Stimulated activated CD8-positive, alpha-beta memory T cell treated with anti-CD3 and anti-CD28 coated beads, Interleukin-12 subunit alpha, Interleukin-12 subunit beta, amount 100 ng/mL, for 4 hours (primary cell): ENCODE measurements around the gene DDR1.
"Not testable (repeated sequence)": the region's sequence is repeated elsewhere in the genome, so short reads cannot be mapped to it uniquely, and the experiment has no call there.

Experiments
- DNase-seq: peaks from one replicate; pipeline ENCODE4 v3.0.0-alpha.2; 2020; ENCODE audit warnings: low read depth

Gene DDR1

GRCh38 chr6:30917487-30917886, 33.2 kb downstream of the DDR1 start:
- no peak for DNase-seq

DNA sequence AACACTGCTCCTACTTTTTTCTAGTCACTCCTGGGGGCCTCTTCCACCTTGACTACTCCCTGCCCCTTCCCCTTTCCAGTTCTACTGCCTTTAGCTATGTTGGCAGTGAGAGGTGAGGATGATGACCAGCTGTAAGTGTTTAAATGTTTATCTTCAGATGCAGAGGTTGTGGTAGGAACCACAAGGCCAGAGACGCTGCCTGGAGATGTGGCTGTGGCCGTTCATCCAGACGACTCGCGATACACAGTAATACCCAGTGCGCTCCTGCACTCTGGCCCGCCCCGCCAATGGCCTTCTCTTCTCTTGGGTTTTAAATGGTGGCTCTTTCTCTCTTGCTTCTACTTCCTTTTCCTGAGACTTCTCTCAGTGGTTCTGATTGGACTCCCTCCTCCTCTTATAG, 34.4 kb downstream of the DDR1 start:
- DNase-seq = no peak

GRCh38 chr6:30922447-30922852, 38.1 kb downstream of the DDR1 start:
- no peak for DNase-seq

- not testable (repeated sequence) for DNase-seq
These were observed 39.8 kb downstream of the DDR1 start for GRCh38 chr6:30924040-30924627.

GRCh38 chr6:30926644-30927043, 42.3 kb downstream of the DDR1 start:
- no peak for DNase-seq

- DNase-seq = not testable (repeated sequence)
These were observed 42.8 kb downstream of the DDR1 start for GRCh38 chr6:30927080-30927479.

- DNase-seq = no peak
These were observed 44.4 kb downstream of the DDR1 start for GRCh38 chr6:30928677-30929076.

GRCh38 chr6:30930506-30930905, 46.2 kb downstream of the DDR1 start:
- DNase-seq = no peak

GRCh38 chr6:30931272-30931671, 47.0 kb downstream of the DDR1 start:
- DNase-seq = no peak

DNA sequence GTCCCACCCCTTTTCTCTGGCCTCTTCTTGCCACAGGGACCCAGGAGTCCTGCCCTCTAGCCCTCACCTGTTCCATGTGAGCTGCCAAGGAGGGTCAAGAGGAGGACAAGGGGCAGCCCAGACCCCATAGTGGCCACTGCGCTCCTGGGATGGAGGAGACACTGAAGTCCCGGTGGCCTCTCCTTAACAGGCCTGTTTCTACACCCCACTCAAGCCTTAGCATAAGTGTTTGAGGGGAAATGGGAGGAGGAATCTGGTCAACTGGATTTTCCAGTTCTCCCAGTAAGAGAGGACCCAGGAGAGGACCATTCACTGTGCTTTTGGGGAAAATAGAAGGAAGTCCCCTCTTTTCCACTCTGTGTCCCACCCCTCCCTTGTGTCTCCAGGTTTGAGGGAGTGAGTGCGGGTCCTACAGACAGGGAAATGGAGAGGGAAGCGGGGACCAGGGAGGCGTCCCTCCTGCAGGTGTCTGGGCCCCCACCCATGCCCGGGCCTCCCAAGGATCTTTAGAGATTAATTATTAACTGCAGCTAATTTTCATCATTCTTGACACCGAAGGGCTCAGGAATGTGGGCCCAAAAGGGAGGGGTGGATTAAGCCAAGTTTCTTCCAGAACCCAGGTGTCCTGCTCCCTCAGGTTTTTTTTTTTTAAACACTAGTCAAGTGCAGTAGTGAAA, 47.8 kb downstream of the DDR1 start, which contains the start of gene SFTA2:
SFTA2 (minus strand) TSS at position 202 of the 677 bp plus-strand sequence; CDS start at position 128, 74 bp downstream.
- no peak for DNase-seq

DNA sequence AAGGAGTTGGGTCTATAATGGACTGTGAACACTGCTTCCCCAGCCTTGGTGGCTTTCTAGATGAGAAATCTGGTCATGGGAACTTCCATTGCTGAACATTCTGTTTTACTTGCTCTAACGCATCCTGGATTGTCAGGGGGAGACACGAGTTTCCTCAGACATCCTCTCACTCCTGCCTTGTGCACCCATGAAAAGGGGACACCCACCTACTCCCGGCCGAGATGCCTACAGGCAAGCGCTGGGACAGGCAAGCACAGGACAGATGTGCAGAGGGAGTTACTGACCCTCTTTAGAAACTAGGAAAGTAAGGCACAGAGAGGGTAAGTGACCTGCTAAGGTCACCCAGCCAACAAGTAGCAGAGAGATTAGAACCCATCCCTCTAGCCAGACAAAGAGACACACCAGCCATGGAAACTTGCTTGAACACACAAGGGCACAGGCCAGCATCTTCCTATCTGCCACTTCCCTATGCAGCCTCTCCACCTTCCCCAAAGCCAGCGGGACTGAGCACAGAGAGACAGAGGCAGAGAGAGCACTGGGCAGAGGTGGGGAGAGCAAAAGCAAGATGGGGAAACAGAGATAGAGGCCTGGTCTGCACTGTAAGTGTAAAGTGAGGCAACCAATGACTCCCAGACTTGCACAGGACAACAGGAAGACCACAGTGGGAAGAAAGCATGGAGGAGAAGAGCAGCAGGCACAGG, 48.5 kb downstream of the DDR1 start:
- no peak for DNase-seq

DNA sequence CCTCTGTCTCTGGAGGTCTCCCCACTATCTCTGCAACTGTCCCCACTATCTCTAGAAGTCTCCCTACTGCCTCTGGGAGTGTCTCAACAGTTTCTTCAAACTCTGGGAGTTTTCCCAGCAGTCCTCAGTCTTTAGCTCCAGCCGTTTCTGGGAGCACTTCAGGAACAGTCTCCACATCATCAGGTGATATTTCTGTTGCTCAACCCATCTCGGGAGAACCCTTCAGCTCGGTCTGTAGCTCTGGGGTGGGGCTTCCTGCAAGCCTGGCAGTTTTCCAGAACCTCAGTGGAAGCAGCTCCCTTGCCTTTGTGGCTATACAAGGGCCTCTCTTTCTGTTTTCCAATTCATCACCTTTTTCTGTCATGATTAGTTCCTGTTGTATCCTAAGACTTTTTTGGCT, 50.7 kb downstream of the DDR1 start:
- DNase-seq = no peak

DNA sequence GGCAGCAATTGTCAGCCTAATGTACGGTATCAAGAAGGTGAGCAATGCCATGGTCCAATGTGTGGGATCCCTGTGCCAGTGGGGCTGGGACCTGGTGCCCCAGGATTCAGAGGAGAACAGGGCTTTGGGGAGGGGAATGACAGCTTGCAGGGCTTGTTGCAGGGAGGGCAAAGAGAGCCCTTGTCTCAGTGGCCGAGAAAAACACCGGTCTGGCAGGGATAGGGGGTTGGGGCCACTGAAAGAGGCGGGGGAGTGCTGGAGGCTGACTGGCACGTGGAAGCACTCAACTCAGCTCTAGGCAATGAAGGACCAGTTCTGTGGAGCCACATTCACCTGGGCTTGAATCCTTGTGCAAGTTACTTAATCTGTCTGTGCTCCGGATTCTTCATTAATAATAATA, 52.9 kb downstream of the DDR1 start:
- no peak for DNase-seq

- no peak for DNase-seq
These were observed 54.4 kb downstream of the DDR1 start for GRCh38 chr6:30938730-30939129.

- DNase-seq = no peak
These were observed 55.2 kb downstream of the DDR1 start for GRCh38 chr6:30939473-30939872.

- DNase-seq = no peak
These were observed 56.2 kb downstream of the DDR1 start, which contains the start of gene MUCL3 for GRCh38 chr6:30940361-30940986. MUCL3 (plus strand) TSS chr6:30940973; CDS start chr6:30941000, 27 bp downstream.

- DNase-seq = no peak
These were observed 58.2 kb downstream of the DDR1 start for GRCh38 chr6:30942338-30943060.

- no peak for DNase-seq
These were observed 59.7 kb downstream of the DDR1 start for GRCh38 chr6:30944051-30944450.

- no peak for DNase-seq
These were observed 61.0 kb downstream of the DDR1 start for GRCh38 chr6:30945281-30945680.

GRCh38 chr6:30947231-30947630, 62.9 kb downstream of the DDR1 start:
- no peak for DNase-seq

- no peak for DNase-seq
These were observed 64.5 kb downstream of the DDR1 start for GRCh38 chr6:30948811-30949210.
